Urinary bladder (tissue), 4 donors: ENCODE measurements around the gene MYO1D. TPM values are rescaled to one million over a fixed set of nuclear protein-coding genes. Genes with fewer than 3 reads are reported as not detected.
"Not testable (repeated sequence)": the region's sequence is repeated elsewhere in the genome, so short reads cannot be mapped to it uniquely, and the experiment has no call there.

Experiments used
- DNase-seq: peaks from one replicate; pipeline ENCODE4 v3.0.0-alpha.2; 2015; ENCODE audit errors: extremely low spot score
- H3K27ac ChIP-seq: one replicate; pipeline ENCODE4 v1.5.1; 2013; ENCODE audit warnings: low read depth, mild to moderate bottlenecking, moderate library complexity
- H3K36me3 ChIP-seq: one replicate; pipeline ENCODE4 v1.6.1; 2013; ENCODE audit warnings: mild to moderate bottlenecking, moderate library complexity; ENCODE audit not compliant: insufficient read depth
- H3K4me1 ChIP-seq: one replicate; pipeline ENCODE4 v1.6.1; 2013; ENCODE audit warnings: mild to moderate bottlenecking, moderate library complexity; ENCODE audit not compliant: insufficient read depth
- H3K4me3 ChIP-seq: one replicate; pipeline ENCODE4 v1.5.1; 2013; ENCODE audit warnings: low read depth, low read length
- WGBS: extraction: QIAGEN DNeasy Blood & Tissue Kit; methylation state at CpG from one replicate; pipeline ENCODE4 v1.1.7; 2013; 5-methylcytosine and 5-hydroxymethylcytosine counted together
- polyA plus RNA-seq: library from polyadenylated mRNA; stranded (reverse); fragments of 200-250 nt; gene quantifications from one replicate; pipeline ENCODE4 v1.2.3, GENCODE V29; 2013
- total RNA-seq: library from RNA; depleted of rRNA; stranded (reverse); fragments of >200 nt; gene quantifications from one replicate; pipeline ENCODE4 v1.2.3, GENCODE V29; 2014
- donor health status: healthy with polysubstance abuse.
- donor health status: healthy.

MYO1D gene
- total and polyA plus RNA-seq, 2 donors, result 18.7 to 31.7 TPM

DNA sequence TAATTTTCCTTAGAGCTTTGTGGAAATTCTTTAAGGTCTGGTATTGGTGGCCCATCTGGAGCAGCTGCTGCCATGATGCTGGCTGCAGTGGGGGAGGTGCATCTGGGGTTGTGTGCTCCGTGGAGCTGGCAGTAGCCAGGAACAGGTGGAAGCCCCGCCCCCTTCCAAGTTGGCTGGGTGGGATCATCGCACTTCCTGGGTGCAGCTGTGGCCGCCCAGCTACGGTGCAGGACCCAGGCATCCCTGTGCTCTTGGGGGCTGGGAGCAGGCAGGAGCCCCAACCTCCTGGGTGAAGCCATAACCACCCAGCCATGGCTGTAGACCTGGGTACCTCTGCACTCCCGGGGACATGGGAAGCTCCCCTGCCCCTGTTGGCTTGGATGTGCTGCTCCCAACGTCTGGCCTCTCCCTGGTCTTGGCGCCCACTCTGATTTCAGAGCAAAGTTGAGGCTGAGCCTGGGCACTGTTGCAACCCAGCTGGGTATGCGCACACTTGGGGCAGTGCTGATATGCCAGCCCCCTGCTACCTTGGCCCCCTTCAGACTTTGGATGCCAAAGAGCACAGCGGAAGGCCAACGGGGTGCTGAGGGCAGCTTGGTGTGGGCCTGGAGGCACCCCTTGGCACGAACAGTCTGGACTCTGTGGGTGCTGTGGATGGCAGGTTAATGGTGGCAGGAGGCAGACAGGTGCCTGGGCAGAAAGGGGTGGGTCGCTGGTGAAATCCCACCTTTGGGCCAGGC, 145.2 kb downstream of the MYO1D start:
- H3K4me1 ChIP-seq, result no peaks in the 10 kb centered on the region
- H3K27ac ChIP-seq, result no peak overlapping the region
- no peaks in the 10 kb centered on the region for H3K36me3 ChIP-seq
- H3K4me3 ChIP-seq, result no peak overlapping the region
- no peak for DNase-seq
- 94% methylated on average over 13 of the region's 13 CpGs for WGBS

DNA sequence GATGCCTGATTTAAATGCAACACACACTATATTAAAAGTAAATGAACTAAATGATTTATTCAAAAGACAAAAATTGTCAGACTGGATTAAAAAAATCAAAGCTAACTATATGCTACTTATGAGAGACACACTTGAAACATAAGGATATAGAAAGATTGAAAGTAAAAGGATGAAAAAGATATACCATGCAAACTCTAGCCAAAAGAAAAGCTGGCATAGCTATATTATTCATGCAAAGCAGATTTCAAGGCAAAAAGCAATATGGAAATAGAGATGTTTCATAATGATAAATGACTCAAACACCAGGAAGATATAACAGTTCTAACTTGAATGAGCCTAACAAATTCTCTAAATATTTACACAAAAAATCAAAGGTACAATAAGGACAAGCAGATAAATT, 149.2 kb downstream of the MYO1D start:
- DNase-seq, result no peak
- H3K4me1 ChIP-seq, result no peaks in the 10 kb centered on the region
- no peaks in the 10 kb centered on the region for H3K36me3 ChIP-seq
- no peak overlapping the region for H3K27ac ChIP-seq
- H3K4me3 ChIP-seq, result no peak overlapping the region

DNA sequence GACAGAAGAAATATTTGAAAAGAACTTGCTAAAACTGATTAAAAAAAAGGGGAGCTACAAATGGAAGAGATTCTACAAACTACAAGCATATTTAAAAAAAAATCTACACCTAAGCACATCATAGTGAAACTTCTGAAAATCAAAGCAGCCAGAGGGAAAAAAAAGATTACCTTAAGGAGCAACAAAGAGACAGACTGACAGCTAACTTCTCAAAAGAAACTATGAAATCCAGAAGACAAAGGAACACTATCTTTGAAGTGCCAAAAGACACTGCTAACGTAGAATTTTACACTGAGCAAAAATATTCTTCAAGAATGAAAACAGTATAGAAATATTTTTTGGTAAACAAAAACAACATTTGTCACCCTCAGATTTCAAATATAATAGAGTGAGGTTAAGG, 151.2 kb downstream of the MYO1D start:
- Histone ChIP-seq H3K4me3 (no peak overlapping the region), H3K27ac (no peak overlapping the region), H3K36me3 (no peaks in the 10 kb centered on the region), H3K4me1 (no peaks in the 10 kb centered on the region)
- 95% methylated on average over 1 of the region's 1 CpG for WGBS
- DNase-seq, result no peak

DNA sequence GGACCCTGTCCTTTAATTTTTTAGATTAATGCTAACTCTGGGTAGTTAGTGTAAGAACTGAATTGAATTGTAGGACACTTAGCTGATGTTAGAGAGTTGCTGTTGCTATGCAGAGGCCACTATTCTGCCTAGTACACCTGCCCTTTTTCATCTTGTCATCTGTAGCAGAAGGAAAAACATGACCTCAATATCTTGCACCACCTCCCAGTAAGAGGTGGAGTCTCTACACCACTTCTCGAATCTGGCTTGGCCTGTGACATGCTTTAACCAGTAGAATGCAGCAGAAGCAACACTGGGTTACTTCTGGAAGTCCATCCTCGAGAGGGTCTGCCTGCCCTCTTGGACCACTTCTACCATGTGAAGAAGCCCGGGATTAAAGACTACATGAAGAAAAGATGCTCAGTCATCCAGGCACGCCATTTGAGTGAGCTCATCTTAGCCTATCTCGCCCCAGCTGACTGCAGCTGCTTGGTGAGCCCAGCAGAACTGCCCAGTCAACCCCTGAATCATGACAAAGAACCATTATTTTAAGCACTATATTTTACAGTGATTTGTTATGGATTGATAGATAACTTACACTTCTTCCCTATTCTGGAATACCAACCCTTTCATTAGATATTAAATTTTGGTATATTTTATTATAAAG, 153.5 kb downstream of the MYO1D start:
- 60% methylated on average over 5 of the region's 5 CpGs for WGBS
- H3K4me1 ChIP-seq, result no peaks in the 10 kb centered on the region
- no peak overlapping the region for H3K27ac ChIP-seq
- no peak for DNase-seq
- no peak overlapping the region for H3K4me3 ChIP-seq
- no peaks in the 10 kb centered on the region for H3K36me3 ChIP-seq

DNA sequence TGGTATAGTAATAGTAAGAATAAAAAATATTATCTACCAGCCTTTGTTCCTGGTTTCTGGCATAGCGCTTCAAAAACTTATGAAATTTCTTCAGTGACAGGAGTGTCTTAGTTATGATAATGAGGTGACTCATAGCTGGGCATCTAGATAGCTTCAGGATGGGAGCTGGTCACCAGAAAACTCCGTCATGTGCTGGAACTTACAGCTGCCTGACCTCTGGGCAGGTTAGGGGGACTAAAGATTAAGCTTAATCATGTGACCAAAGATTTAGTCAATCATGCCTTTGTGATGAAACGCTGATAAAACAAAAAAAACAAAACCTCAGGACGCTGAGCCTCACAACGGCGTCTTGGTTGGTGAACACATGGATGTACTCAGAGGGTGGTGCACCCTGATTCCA, 154.2 kb downstream of the MYO1D start:
- Histone ChIP-seq H3K27ac (no peak overlapping the region), H3K4me1 (no peaks in the 10 kb centered on the region), H3K36me3 (peaks cover under 1% of the 10 kb centered on the region), H3K4me3 (no peak overlapping the region)
- DNase-seq, result no peak
- 93% methylated on average over 6 of the region's 6 CpGs for WGBS

DNA sequence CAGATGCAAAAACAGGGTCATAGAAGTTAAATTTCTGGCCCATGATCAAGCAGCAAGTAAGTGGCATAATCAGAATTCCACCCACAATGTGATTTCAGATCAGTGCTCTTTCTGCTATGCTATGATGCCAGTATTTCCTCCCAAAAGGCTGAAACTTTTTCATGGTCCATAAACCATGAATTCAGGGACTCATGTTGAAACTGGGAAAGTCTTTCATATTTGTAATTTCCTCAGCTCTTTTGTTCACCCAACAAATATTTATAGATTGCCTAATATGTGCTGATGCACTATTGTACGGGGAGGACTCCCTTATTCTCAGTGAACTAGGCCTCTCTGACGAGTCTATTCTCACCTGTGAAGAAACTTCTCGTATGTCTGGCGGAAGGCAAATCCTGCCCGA, 156.3 kb downstream of the MYO1D start:
- Histone ChIP-seq H3K4me3 (no peak overlapping the region), H3K36me3 (peaks cover 1% of the 10 kb centered on the region), H3K4me1 (no peaks in the 10 kb centered on the region), H3K27ac (no peak overlapping the region)
- 95% methylated on average over 5 of the region's 5 CpGs for WGBS
- no peak for DNase-seq

DNA sequence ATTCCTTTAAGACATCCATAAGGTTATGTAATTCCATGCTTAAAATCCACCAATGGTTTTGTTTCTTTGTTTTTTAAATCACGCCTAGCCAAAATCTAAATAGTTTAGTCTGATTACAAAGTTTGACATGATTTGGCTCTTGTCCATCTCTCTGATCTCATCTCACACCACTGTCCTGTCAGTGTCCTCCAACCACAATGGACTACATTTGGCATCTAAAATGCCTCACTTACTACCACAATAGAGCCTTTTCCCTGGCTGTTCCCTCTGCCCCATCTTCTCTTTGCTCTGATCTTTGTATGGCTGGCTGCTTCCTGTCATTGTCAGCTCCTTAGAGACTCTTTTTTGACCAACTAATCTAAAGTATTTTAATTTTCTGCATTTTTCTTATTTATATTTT, 157.2 kb downstream of the MYO1D start:
- H3K4me1 ChIP-seq, result no peaks in the 10 kb centered on the region
- H3K27ac ChIP-seq, result no peak overlapping the region
- 84% methylated on average over 1 of the region's 1 CpG for WGBS
- H3K36me3 ChIP-seq, result peaks cover 1% of the 10 kb centered on the region
- H3K4me3 ChIP-seq, result no peak overlapping the region
- DNase-seq, result no peak

DNA sequence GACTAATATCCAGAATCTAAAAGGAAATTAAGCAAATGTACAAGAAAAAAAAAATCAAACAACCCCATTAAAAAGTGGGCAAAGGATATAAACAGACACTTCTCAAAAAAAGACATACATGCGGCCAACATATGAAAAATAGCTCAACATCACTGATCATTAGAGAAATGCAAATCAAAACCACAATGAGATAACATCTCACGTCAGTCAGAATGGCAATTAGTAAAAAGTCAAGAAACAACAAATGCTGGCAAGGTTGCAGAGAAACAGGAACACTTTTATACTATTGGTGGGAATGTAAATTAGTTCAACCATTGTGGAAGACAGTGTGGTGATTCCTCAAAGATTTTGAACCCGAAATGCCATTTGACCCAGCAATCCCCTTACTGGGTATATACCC, 162.0 kb downstream of the MYO1D start:
- WGBS, result 87% methylated on average over 3 of the region's 3 CpGs
- not testable (repeated sequence) for H3K4me3 ChIP-seq, H3K27ac ChIP-seq, H3K36me3 ChIP-seq, H3K4me1 ChIP-seq, DNase-seq

DNA sequence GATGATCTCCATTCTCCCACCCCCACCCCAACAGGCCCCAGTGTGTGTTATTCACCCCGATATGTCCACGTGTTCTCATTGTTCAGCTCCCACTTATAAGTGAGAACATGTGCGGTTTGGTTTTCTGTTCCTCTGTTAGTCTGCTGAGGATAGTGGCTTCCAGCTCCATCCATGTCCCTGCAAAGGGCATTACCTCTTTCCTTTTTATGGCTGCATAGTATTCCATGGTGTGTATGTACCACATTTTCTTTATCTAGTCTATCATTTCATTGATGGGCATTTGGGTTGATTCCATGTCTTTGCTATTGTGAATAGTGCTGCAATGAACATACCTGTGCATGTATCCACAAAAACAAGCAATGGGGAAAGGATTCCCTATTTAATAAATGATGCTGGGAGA, 162.7 kb downstream of the MYO1D start:
- not testable (repeated sequence) for H3K4me1 ChIP-seq, DNase-seq, H3K36me3 ChIP-seq, H3K27ac ChIP-seq, H3K4me3 ChIP-seq
- 97% methylated on average over 3 of the region's 3 CpGs for WGBS

DNA sequence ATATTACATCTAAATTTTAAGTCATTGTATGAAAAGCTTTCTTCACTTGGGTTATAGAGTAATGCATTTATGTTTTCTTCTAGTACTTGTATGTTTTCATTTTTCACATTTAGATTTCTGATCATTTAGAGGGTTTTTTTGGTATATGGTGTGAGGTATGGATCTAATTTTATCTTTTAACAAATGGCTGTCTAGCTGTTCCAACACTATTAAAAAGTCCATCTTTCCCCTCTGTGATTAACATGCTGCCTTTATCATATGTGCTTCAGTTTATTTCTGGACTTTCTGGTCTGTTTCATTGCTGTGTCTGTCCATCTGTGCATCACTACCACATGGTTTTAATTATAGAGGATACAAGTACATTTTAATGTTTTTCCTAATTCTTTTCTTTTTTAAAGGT, 163.8 kb downstream of the MYO1D start:
- Histone ChIP-seq H3K36me3 (peaks cover 1% of the 10 kb centered on the region), H3K4me1 (no peaks in the 10 kb centered on the region), H3K4me3 (no peak overlapping the region), H3K27ac (no peak overlapping the region)
- DNase-seq, result no peak

DNA sequence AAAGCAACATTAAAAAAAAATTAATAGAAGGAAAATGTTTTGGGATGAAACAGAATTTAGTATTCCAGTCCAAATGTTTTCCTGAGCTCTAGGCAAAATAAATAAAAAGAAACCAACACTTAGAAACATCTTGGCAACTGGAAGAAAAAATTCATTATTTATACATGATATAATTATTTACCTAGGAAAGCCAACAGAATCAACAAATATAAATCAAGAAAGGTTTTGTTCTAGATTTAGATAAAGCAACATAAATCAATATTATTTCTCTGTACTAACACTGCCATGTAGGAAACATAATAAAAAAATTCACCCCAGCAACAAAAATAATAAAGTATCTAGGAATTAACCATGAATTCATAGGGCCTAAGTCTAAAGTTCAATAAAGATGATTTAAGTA, 167.4 kb downstream of the MYO1D start:
- Histone ChIP-seq H3K4me1 (no peaks in the 10 kb centered on the region), H3K27ac (no peak overlapping the region)

DNA sequence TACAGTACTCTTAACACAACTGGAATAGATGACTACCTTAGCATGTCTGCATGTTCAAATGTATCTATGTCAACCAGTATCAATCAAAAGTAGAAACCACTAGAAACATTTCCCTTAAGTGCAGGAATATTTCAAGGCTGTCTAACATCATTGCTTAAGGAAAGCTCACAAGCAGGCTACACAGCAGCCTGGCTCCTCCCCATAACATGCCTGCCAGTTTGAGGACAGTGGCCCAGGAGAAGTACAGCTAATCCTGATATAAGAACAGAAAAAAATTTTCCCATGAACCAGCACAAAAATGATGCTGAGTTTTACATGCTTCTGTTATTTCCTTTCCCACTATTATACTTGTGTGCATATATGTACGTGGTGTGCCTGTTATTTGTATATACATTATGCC, 175.1 kb downstream of the MYO1D start:
- Histone ChIP-seq H3K4me1 (no peaks in the 10 kb centered on the region), H3K36me3 (no peaks in the 10 kb centered on the region), H3K4me3 (no peak overlapping the region), H3K27ac (no peak overlapping the region)
- WGBS, result 67% methylated on average over 1 of the region's 1 CpG
- no peak for DNase-seq

More for the DNA sequence above, 167.4 kb downstream of the MYO1D start:
- DNase-seq, result no peak
- Histone ChIP-seq H3K36me3 (no peaks in the 10 kb centered on the region), H3K4me3 (no peak overlapping the region)

DNA sequence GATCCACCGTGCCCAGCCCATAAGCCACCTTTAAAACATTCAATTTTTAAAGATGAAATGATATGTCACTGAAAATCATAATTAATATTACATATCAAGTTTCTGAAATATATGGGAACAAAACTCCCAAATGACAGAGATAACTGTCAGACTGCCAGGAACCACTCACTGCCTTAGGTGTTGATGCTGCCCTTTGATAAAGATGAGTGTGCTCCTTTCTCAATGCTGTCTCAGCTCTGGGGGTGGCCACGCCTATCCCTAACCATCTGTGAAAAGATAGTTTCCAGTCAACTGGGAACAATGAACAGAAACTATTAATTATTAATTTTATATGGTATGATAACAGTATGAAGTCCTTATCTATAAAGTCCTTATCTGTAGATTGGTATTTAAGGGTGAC, 177.7 kb downstream of the MYO1D start:
- H3K27ac ChIP-seq, result no peak overlapping the region
- H3K4me1 ChIP-seq, result no peaks in the 10 kb centered on the region
- no peaks in the 10 kb centered on the region for H3K36me3 ChIP-seq
- DNase-seq, result no peak
- WGBS, result 90% methylated on average over 2 of the region's 2 CpGs
- H3K4me3 ChIP-seq, result no peak overlapping the region

DNA sequence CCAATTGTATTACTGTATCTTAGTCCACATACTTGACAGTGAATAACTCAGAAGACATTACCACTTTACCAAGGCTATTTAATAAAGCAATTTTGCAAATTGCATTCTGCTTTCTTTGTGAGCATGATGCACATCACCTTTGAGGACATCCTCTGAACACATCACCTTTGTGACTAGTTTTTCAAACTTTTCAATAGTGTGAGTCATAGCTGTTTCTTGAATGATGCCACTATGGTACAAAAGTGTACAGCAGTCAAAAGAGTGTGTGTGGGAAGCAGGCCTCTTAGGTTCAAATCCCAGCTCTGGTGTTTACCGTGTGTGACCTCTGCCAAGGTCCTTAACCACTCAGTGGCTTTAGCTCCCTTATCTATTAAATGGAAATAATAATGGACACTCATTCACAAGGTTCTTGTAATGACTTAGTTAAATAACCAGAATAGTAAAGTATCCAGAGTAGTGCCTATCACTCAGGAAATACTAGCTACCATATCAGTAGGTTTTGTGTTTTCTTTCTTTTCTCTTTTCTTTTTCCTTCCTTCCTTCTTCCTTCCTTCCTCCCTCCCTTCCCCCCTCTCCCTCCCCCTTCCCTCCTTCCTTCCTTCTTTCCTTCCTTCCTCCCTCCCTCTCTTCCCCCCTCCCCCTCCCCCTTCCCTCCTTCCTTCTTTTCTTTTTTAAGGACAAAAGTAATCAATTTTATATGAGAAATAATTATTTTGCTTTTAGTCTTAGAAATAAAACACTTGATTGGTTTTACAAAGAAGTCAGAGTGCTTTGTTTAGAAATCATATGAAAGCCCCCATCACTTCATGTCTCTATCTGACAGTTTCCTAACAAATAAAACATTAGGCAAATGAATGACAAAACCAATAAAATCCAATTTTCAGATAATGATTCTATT, 178.9 kb downstream of the MYO1D start:
- no peak for DNase-seq
- WGBS, result 82% methylated on average over 1 of the region's 1 CpG
- Histone ChIP-seq H3K4me1 (no peaks in the 10 kb centered on the region), H3K36me3 (no peaks in the 10 kb centered on the region), H3K27ac (no peak overlapping the region), H3K4me3 (no peak overlapping the region)
